SK-N-SH treated with all-trans-retinoic acid at 6 μM for 48 hours (cell line): Measurements from ENCODE around the gene TCTN1.

Experiments used
- ATAC-seq: fragments of 200-7000 bp; cut with Tn5 transposase; 3 replicates; pipeline ENCODE4 v1.9.1; 2020; ENCODE audit warnings: mild to moderate bottlenecking, moderate library complexity
- ARNTL ChIP-seq: fragments of 450-650 bp; formaldehyde crosslinking; IDR thresholded peaks from 2 replicates; pipeline ENCODE4 v1.5.0; 2020; ENCODE audit warnings: low read depth, mild to moderate bottlenecking, moderate library complexity, borderline replicate concordance
- BACH2 ChIP-seq: fragments of 250-450 bp; sonication (Bioruptor Pico); IDR thresholded peaks from 2 replicates; pipeline ENCODE4 v1.9.0; 2021; ENCODE audit warnings: mild to moderate bottlenecking, borderline replicate concordance
- CREB5 ChIP-seq: fragments of 250-450 bp; sonication (Bioruptor Pico); IDR thresholded peaks from 2 replicates; pipeline ENCODE4 v1.5.1; 2020; ENCODE audit warnings: low read depth, mild to moderate bottlenecking, moderate library complexity
- CSDC2 ChIP-seq: fragments of 250-450 bp; sonication (Bioruptor Pico); IDR thresholded peaks from 2 replicates; pipeline ENCODE4 v1.5.0; 2020; ENCODE audit warnings: mild to moderate bottlenecking, moderate library complexity
- CSRNP3 ChIP-seq: fragments of 250-450 bp; sonication (Bioruptor Pico); IDR thresholded peaks from 2 replicates; pipeline ENCODE4 v1.5.1; 2021; ENCODE audit warnings: mild to moderate bottlenecking, moderate library complexity
- ESRRG ChIP-seq: fragments of 250-450 bp; sonication (Bioruptor Pico); IDR thresholded peaks from 2 replicates; pipeline ENCODE4 v1.6.1; 2021; ENCODE audit warnings: mild to moderate bottlenecking
- GLIS3 ChIP-seq: fragments of 250-450 bp; sonication (Bioruptor Pico); IDR thresholded peaks from 2 replicates; pipeline ENCODE4 v1.5.0; 2020; ENCODE audit warnings: mild to moderate bottlenecking, moderate library complexity
- ISL1 ChIP-seq: fragments of 250-450 bp; sonication (Bioruptor Pico); IDR thresholded peaks from 2 replicates; pipeline ENCODE4 v2.1.2; 2022; ENCODE audit warnings: mild to moderate bottlenecking, moderate library complexity
- OSR1 ChIP-seq: fragments of 250-450 bp; sonication (Bioruptor Pico); IDR thresholded peaks from 2 replicates; pipeline ENCODE4 v1.8.0; 2022; ENCODE audit warnings: moderate library complexity, mild to moderate bottlenecking, inconsistent platforms
- PATZ1 ChIP-seq: fragments of 250-450 bp; sonication (Bioruptor Pico); IDR thresholded peaks from 2 replicates; pipeline ENCODE4 v1.8.0; 2020; ENCODE audit warnings: mild to moderate bottlenecking, moderate library complexity, borderline replicate concordance
- PPARA ChIP-seq: fragments of 250-450 bp; sonication (Bioruptor Pico); IDR thresholded peaks from 2 replicates; pipeline ENCODE4 v1.5.0; 2020; ENCODE audit warnings: mild to moderate bottlenecking, borderline replicate concordance
- RARB ChIP-seq: fragments of 250-450 bp; sonication (Bioruptor Pico); IDR thresholded peaks from 2 replicates; pipeline ENCODE4 v1.8.0; 2021; ENCODE audit warnings: mild to moderate bottlenecking, moderate library complexity
- SNAI2 ChIP-seq: fragments of 250-450 bp; sonication (Bioruptor Pico); IDR thresholded peaks from 2 replicates; pipeline ENCODE4 v1.5.0; 2020; ENCODE audit warnings: mild to moderate bottlenecking, moderate library complexity
- TCF4 ChIP-seq: fragments of 250-450 bp; sonication (Bioruptor Pico); IDR thresholded peaks from 2 replicates; pipeline ENCODE4 v1.8.0; 2021; ENCODE audit warnings: mild to moderate bottlenecking, moderate library complexity, borderline replicate concordance
- TOX ChIP-seq: fragments of 250-450 bp; sonication (Bioruptor Pico); IDR thresholded peaks from 2 replicates; pipeline ENCODE4 v1.8.0; 2021; ENCODE audit warnings: mild to moderate bottlenecking, moderate library complexity, borderline replicate concordance
- TSHZ2 ChIP-seq: fragments of 250-450 bp; sonication (Bioruptor Pico); IDR thresholded peaks from 2 replicates; pipeline ENCODE4 v1.5.0; 2020; ENCODE audit warnings: mild to moderate bottlenecking, moderate library complexity
- ZC3H10 ChIP-seq: fragments of 250-450 bp; sonication (Bioruptor Pico); IDR thresholded peaks from 2 replicates; pipeline ENCODE4 v1.5.1; 2021; ENCODE audit warnings: mild to moderate bottlenecking, moderate library complexity
- ZFP3 ChIP-seq: fragments of 250-450 bp; sonication (Bioruptor Pico); IDR thresholded peaks from 2 replicates; pipeline ENCODE4 v1.5.0; 2020; ENCODE audit warnings: mild to moderate bottlenecking, moderate library complexity
- ZFP30 ChIP-seq: fragments of 450-650 bp; formaldehyde crosslinking; IDR thresholded peaks from 2 replicates; pipeline ENCODE4 v1.5.0; 2022; ENCODE audit warnings: mild to moderate bottlenecking, moderate library complexity
- ZNF565 ChIP-seq: fragments of 450-650 bp; formaldehyde crosslinking; conservative IDR thresholded peaks from 2 replicates; pipeline ENCODE4 v1.5.0; 2020; ENCODE audit warnings: low read depth, mild to moderate bottlenecking, moderate library complexity
- ZNF70 ChIP-seq: fragments of 450-650 bp; formaldehyde crosslinking; IDR thresholded peaks from 2 replicates; pipeline ENCODE4 v1.5.0; 2020; ENCODE audit warnings: mild to moderate bottlenecking, moderate library complexity
- ZNF8 ChIP-seq: fragments of 450-650 bp; formaldehyde crosslinking; IDR thresholded peaks from 2 replicates; pipeline ENCODE4 v1.5.0; 2020; ENCODE audit warnings: mild to moderate bottlenecking, moderate library complexity

The TCTN1 gene

GRCh38 chr12:110669193-110669502 lies 55.2 kb downstream of the TCTN1 start:
- no peak for ATAC-seq
- TF ChIP-seq ZFP30, result no peak
- no peak for TF ChIP-seq CSDC2 (CRISPR knock-in tag)
- no peak for TF ChIP-seq ZFP3 (CRISPR knock-in tag)
- TF ChIP-seq RARB, result no peak
- no peak for TF ChIP-seq BACH2 (CRISPR knock-in tag)
- no peak for TF ChIP-seq OSR1 (CRISPR knock-in tag)
- TF ChIP-seq SNAI2, result no peak

GRCh38 chr12:110670161-110670701 lies 56.3 kb downstream of the TCTN1 start:
- ATAC-seq, result no peak
- no peak for TF ChIP-seq ZNF70 (CRISPR knock-in tag)
- no peak for TF ChIP-seq CSDC2 (CRISPR knock-in tag)
- TF ChIP-seq ISL1 (CRISPR knock-in tag), result no peak
- TF ChIP-seq ZC3H10 (CRISPR knock-in tag), result no peak
- no peak for TF ChIP-seq ZFP30
- no peak for TF ChIP-seq BACH2 (CRISPR knock-in tag)
- no peak for TF ChIP-seq ZNF565 (CRISPR knock-in tag)
- TF ChIP-seq ZNF8 (CRISPR knock-in tag), result no peak
- no peak for TF ChIP-seq TCF4
- no peak for TF ChIP-seq PPARA (CRISPR knock-in tag)
- TF ChIP-seq TSHZ2 (CRISPR knock-in tag), result no peak
- no peak for TF ChIP-seq ZFP3 (CRISPR knock-in tag)
- TF ChIP-seq GLIS3 (CRISPR knock-in tag), result no peak
- TF ChIP-seq ESRRG (CRISPR knock-in tag), result no peak
- TF ChIP-seq CSRNP3, result no peak
- TF ChIP-seq CREB5 (CRISPR knock-in tag), result no peak
- TF ChIP-seq TOX (CRISPR knock-in tag), result no peak
- TF ChIP-seq SNAI2, result no peak
- no peak for TF ChIP-seq ARNTL
- no peak for TF ChIP-seq PATZ1 (CRISPR knock-in tag)

GRCh38 chr12:110676171-110676570 lies 62.2 kb downstream of the TCTN1 start:
- no peak for TF ChIP-seq RARB
- TF ChIP-seq ZNF8 (CRISPR knock-in tag), result no peak
- no peak for TF ChIP-seq ZNF70 (CRISPR knock-in tag)
- no peak for TF ChIP-seq ARNTL
- no peak for TF ChIP-seq TCF4
- TF ChIP-seq TSHZ2 (CRISPR knock-in tag), result no peak
- TF ChIP-seq CSDC2 (CRISPR knock-in tag), result no peak
- ATAC-seq, result no peak
